ENCODE measurements around the gene ARIH1.
"Not testable (repeated sequence)": the region's sequence is repeated elsewhere in the genome, so short reads cannot be mapped to it uniquely, and the experiment has no call there.

Gene ARIH1

DNA sequence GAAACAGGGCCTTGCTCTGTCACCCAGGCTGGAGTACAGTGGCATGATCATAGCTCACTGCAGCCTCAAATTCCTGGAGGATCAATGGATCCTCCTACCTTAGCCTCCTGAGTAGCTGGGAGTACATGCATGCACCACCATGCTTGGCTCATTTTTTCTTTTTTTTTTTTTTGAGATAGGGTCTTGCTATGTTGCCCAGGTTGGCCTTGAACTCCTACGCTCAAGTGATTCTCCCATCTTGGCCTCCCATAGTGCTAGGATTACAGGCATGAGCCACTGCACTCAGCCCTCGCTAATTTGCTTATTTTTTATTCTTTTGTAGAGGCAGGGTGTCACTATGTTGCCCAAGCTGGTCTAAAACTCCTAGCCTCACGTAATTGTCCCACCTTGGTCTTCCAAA, 6.0 kb upstream of the ARIH1 start:
- Histone ChIP-seq H3K9ac (ENCODE audit: low read length) (no peak overlapping the region), H3K27me3 (ENCODE audit: control insufficient read depth in 1 of 2, insufficient read depth in 2 of 2, low read length in 2 of 2) (no peaks in the 10 kb centered on the region), H3K36me3 (ENCODE audit: insufficient read depth, low read length) (no peaks in the 10 kb centered on the region), H3K9me3 (ENCODE audit: low read length) (no peaks in the 10 kb centered on the region), H3K4me1 (ENCODE audit: insufficient read depth, low read length) (peaks cover 8% of the 10 kb centered on the region), H3K4me3 (ENCODE audit: low read depth in 1 of 2, low read length in 2 of 2) (no peak overlapping the region), H3K27ac (ENCODE audit: low read depth, low read length) (no peak overlapping the region)

- Histone ChIP-seq H3K9ac (ENCODE audit: low read length) (peak overlapping the region; percentile 99), H3K36me3 (ENCODE audit: insufficient read depth, low read length) (no peaks in the 10 kb centered on the region), H3K9me3 (ENCODE audit: low read length) (no peaks in the 10 kb centered on the region), H3K27ac (ENCODE audit: low read depth, low read length) (peak overlapping the region; percentile 100), H3K4me1 (ENCODE audit: insufficient read depth, low read length) (peaks cover 36% of the 10 kb centered on the region), H3K27me3 (ENCODE audit: control insufficient read depth in 1 of 2, insufficient read depth in 2 of 2, low read length in 2 of 2) (no peaks in the 10 kb centered on the region), H3K4me3 (ENCODE audit: low read depth in 1 of 2, low read length in 2 of 2) (peak overlapping the region; percentile 78 to 91)
Observed at GRCh38 chr15:72472992-72473610, 1.0 kb upstream of the ARIH1 start.

DNA sequence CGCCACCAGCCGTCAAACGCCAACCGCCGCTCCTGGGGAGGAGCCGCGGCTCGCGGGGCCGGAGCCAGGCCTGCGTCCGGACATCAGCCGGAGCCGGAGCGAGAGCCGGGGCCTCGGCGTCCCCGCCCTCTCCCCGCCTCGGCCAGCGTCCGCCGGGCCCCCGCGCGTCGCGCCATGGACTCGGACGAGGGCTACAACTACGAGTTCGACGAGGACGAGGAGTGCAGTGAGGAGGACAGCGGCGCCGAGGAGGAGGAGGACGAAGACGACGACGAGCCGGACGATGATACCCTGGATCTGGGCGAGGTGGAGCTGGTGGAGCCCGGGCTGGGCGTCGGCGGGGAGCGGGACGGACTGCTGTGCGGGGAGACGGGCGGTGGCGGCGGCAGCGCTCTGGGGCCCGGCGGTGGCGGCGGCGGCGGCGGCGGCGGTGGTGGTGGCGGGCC, 359 bp downstream of the ARIH1 start:
- Histone ChIP-seq H3K9ac (ENCODE audit: low read length) (peak overlapping the region; percentile 55), H3K4me3 (ENCODE audit: low read depth in 1 of 2, low read length in 2 of 2) (peak overlapping the region; percentile 78 to 91), H3K36me3 (ENCODE audit: insufficient read depth, low read length) (no peaks in the 10 kb centered on the region), H3K4me1 (ENCODE audit: insufficient read depth, low read length) (peaks cover 50% of the 10 kb centered on the region), H3K27ac (ENCODE audit: low read depth, low read length) (peak overlapping the region; percentile 100), H3K9me3 (ENCODE audit: low read length) (no peaks in the 10 kb centered on the region), H3K27me3 (ENCODE audit: control insufficient read depth in 1 of 2, insufficient read depth in 2 of 2, low read length in 2 of 2) (no peaks in the 10 kb centered on the region)

DNA sequence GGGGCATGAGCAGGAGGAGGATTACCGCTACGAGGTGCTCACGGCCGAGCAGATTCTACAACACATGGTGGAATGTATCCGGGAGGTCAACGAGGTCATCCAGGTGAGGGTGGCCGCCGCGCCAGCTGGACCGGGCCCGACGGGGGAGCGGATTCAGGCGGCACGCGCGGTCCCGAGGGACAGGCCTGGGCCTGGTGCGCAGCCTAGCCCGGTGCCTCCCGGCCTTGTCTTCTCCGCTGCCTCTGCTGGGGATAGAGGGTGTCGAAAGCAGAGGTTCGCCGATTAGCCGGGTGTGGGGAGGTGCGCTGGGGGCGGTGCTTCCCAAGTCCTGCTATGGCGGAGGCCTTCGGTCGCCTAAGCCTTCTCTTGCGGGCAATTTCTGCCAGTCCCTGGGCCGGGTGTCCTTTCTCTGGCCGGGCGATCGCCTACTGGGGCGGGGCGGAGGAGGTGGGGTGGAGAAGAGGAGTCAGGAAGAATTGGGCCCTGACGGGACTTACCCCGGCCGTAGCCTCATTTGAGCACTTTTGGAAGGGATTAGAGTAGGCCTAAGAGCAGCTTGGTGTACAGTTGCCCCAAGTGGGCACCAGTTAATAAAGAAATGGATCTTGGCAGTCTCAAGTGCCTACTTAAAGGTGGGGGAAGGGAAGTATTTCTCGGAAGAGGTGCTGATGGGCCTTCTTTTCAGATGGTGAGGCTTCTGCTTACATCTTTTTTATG, 940 bp downstream of the ARIH1 start:
- Histone ChIP-seq H3K27ac (ENCODE audit: low read depth, low read length) (peak overlapping the region; percentile 100), H3K4me1 (ENCODE audit: insufficient read depth, low read length) (peaks cover 50% of the 10 kb centered on the region), H3K36me3 (ENCODE audit: insufficient read depth, low read length) (no peaks in the 10 kb centered on the region), H3K9me3 (ENCODE audit: low read length) (no peaks in the 10 kb centered on the region), H3K4me3 (ENCODE audit: low read depth in 1 of 2, low read length in 2 of 2) (peak overlapping the region; percentile 78 to 91), H3K27me3 (ENCODE audit: control insufficient read depth in 1 of 2, insufficient read depth in 2 of 2, low read length in 2 of 2) (no peaks in the 10 kb centered on the region), H3K9ac (ENCODE audit: low read length) (peak overlapping the region; percentile 98)

GRCh38 chr15:72475674-72476073, 1.5 kb downstream of the ARIH1 start:
- Histone ChIP-seq H3K4me1 (ENCODE audit: insufficient read depth, low read length) (peaks cover 53% of the 10 kb centered on the region), H3K27me3 (ENCODE audit: control insufficient read depth in 1 of 2, insufficient read depth in 2 of 2, low read length in 2 of 2) (no peaks in the 10 kb centered on the region), H3K36me3 (ENCODE audit: insufficient read depth, low read length) (no peaks in the 10 kb centered on the region), H3K9ac (ENCODE audit: low read length) (peak overlapping the region; percentile 98), H3K9me3 (ENCODE audit: low read length) (no peaks in the 10 kb centered on the region), H3K27ac (ENCODE audit: low read depth, low read length) (peak overlapping the region; percentile 100), H3K4me3 (ENCODE audit: low read depth in 1 of 2, low read length in 2 of 2) (peak overlapping the region; percentile 78 to 91)

DNA sequence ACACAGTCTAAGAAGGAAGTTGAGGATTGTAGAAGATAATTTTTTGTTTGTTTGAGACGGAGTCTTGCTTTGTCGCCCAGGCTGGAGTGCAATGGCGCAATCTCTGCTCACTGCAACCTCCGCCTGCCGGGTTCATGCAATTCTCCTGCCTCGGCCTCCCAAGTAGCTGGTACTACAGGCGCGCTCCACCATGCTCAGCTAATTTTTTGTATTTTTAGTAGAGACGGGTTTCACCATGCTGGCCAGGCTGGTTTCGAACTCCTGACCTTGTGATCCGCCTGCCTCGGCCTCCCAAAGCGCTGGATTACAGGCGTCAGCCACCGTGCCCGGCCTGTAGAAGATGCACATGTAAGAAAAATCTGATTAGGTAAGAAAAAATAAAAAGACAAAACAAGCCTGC, 2.2 kb downstream of the ARIH1 start:
- peaks cover 58% of the 10 kb centered on the region for H3K4me1 ChIP-seq (ENCODE audit: insufficient read depth, low read length)
- not testable (repeated sequence) for H3K4me3 ChIP-seq (ENCODE audit: low read depth in 1 of 2, low read length in 2 of 2); H3K27ac ChIP-seq (ENCODE audit: low read depth, low read length); H3K9ac ChIP-seq (ENCODE audit: low read length); H3K9me3 ChIP-seq (ENCODE audit: low read length); H3K36me3 ChIP-seq (ENCODE audit: insufficient read depth, low read length); H3K27me3 ChIP-seq (ENCODE audit: control insufficient read depth in 1 of 2, insufficient read depth in 2 of 2, low read length in 2 of 2)

- no peaks in the 10 kb centered on the region for H3K9me3 ChIP-seq (ENCODE audit: low read length)
- H3K4me3 ChIP-seq (ENCODE audit: low read depth in 1 of 2, low read length in 2 of 2) = no peak overlapping the region
- peaks cover 63% of the 10 kb centered on the region for H3K4me1 ChIP-seq (ENCODE audit: insufficient read depth, low read length)
- H3K27me3 ChIP-seq (ENCODE audit: control insufficient read depth in 1 of 2, insufficient read depth in 2 of 2, low read length in 2 of 2) = no peaks in the 10 kb centered on the region
- no peak overlapping the region for H3K9ac ChIP-seq (ENCODE audit: low read length)
- no peak overlapping the region for H3K27ac ChIP-seq (ENCODE audit: low read depth, low read length)
- no peaks in the 10 kb centered on the region for H3K36me3 ChIP-seq (ENCODE audit: insufficient read depth, low read length)
Observed at GRCh38 chr15:72481015-72481659, 7.0 kb downstream of the ARIH1 start.

DNA sequence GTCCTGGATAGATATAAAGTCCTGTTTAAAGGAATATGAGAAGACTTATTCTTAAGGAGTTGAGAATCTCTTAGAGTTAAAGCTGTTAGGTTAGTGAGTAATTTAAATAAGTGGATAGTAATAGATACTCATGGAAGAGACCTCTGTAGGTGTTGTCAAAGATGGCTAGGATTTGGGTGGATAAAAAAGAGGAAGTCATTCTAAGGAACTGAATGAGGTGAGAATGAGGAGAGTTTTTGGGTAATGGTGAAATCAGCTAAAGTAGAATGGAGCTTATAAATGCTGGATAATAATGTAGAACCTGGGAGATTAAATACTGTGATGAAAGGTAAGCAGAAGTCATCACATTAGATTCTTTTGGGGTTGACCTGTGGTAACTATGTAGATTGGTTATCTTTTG, 8.1 kb downstream of the ARIH1 start:
- H3K27me3 ChIP-seq (ENCODE audit: control insufficient read depth in 1 of 2, insufficient read depth in 2 of 2, low read length in 2 of 2) = no peaks in the 10 kb centered on the region
- H3K27ac ChIP-seq (ENCODE audit: low read depth, low read length) = no peak overlapping the region
- no peaks in the 10 kb centered on the region for H3K36me3 ChIP-seq (ENCODE audit: insufficient read depth, low read length)
- H3K4me3 ChIP-seq (ENCODE audit: low read depth in 1 of 2, low read length in 2 of 2) = no peak overlapping the region
- H3K9ac ChIP-seq (ENCODE audit: low read length) = no peak overlapping the region
- H3K4me1 ChIP-seq (ENCODE audit: insufficient read depth, low read length) = peaks cover 54% of the 10 kb centered on the region
- H3K9me3 ChIP-seq (ENCODE audit: low read length) = no peaks in the 10 kb centered on the region

- Histone ChIP-seq H3K36me3 (ENCODE audit: insufficient read depth, low read length) (no peaks in the 10 kb centered on the region), H3K9me3 (ENCODE audit: low read length) (no peaks in the 10 kb centered on the region), H3K27me3 (ENCODE audit: control insufficient read depth in 1 of 2, insufficient read depth in 2 of 2, low read length in 2 of 2) (no peaks in the 10 kb centered on the region), H3K4me1 (ENCODE audit: insufficient read depth, low read length) (peaks cover 53% of the 10 kb centered on the region), H3K4me3 (ENCODE audit: low read depth in 1 of 2, low read length in 2 of 2) (no peak overlapping the region), H3K27ac (ENCODE audit: low read depth, low read length) (no peak overlapping the region), H3K9ac (ENCODE audit: low read length) (no peak overlapping the region)
Observed at GRCh38 chr15:72483279-72483678, 9.1 kb downstream of the ARIH1 start.

DNA sequence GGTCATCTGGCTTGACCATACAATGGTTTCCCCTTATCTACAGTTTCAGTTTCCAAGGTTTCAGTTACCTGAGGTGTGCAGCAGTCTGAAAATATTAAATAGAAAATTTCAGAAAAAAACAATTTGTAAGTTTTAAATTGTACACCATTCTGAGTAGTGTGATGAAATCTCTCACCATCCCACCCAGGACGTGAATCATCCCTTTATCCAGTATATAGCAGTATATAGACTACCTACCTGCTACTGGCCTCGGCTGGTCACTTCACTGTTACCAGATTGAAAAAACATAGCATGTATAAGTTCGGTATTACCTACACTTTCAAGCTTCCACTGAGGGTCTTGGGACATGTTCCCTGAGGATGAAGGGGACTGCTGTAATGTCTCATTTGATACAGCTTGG, 12.0 kb downstream of the ARIH1 start:
- Histone ChIP-seq H3K9ac (ENCODE audit: low read length) (no peak overlapping the region), H3K36me3 (ENCODE audit: insufficient read depth, low read length) (no peaks in the 10 kb centered on the region), H3K9me3 (ENCODE audit: low read length) (no peaks in the 10 kb centered on the region), H3K4me1 (ENCODE audit: insufficient read depth, low read length) (peaks cover 52% of the 10 kb centered on the region), H3K27me3 (ENCODE audit: control insufficient read depth in 1 of 2, insufficient read depth in 2 of 2, low read length in 2 of 2) (no peaks in the 10 kb centered on the region), H3K4me3 (ENCODE audit: low read depth in 1 of 2, low read length in 2 of 2) (no peak overlapping the region), H3K27ac (ENCODE audit: low read depth, low read length) (no peak overlapping the region)

- Histone ChIP-seq H3K27ac (ENCODE audit: low read depth, low read length) (no peak overlapping the region), H3K9me3 (ENCODE audit: low read length) (no peaks in the 10 kb centered on the region), H3K4me3 (ENCODE audit: low read depth in 1 of 2, low read length in 2 of 2) (no peak overlapping the region), H3K4me1 (ENCODE audit: insufficient read depth, low read length) (peaks cover 48% of the 10 kb centered on the region), H3K9ac (ENCODE audit: low read length) (no peak overlapping the region), H3K36me3 (ENCODE audit: insufficient read depth, low read length) (no peaks in the 10 kb centered on the region), H3K27me3 (ENCODE audit: control insufficient read depth in 1 of 2, insufficient read depth in 2 of 2, low read length in 2 of 2) (no peaks in the 10 kb centered on the region)
Observed at GRCh38 chr15:72487070-72487797, 13.1 kb downstream of the ARIH1 start.
